ENCODE results near the gene COPG2. TPM values are rescaled to one million over a fixed set of nuclear protein-coding genes. Genes with fewer than 3 reads are reported as not detected.

Gene COPG2
- total and polyA plus RNA-seq, 2 of the 8 experiments (the other 6 are each of a cell fraction or from before 2014, with no cell fraction given): 50.3 to 53.1 TPM

DNA sequence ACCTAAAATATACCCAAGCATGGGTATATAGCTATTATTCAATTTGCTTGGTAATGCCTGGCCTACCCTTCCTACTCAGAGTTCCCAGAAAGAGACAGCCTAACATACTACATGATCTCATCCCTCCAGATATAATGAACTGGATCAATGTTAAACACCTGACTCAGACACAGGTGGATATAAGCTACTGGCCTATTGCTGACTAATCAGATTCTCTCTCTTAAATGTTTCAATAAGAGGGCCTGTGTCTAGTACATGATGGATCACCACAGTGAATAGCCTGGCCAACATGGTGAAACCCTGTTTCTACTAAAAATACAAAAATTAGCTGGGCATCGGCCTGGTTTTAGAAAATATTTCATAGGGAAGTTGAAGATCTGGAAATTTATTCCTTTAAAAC is 54.1 kb downstream of the COPG2 start:
- no peak for DNase-seq (ENCODE audit: low read depth in 1 of 2, low spot score in 2 of 2)
- no peaks in the 10 kb centered on the region for H3K79me2 ChIP-seq (ENCODE audit: control insufficient read depth in 1 of 2, insufficient read depth in 2 of 2, low read length in 2 of 2)
- 94% methylated on average over 1 of the region's 1 CpG; no CpG with 5 or more reads in 1 of the 2 experiments for WGBS, 2 experiments (ENCODE audit: extremely low coverage in 1 of 2, insufficient coverage in 1 of 2, insufficient read length in 1 of 2, insufficient replicate concordance in 2 of 2, low coverage in 1 of 2, low lambda C conversion rate in 2 of 2, missing lambda C conversion rate in 1 of 2)
- no peak for TF ChIP-seq CHD2 (IDR thresholded peaks at IDR 0.05; ENCODE audit: low read length)
- TF ChIP-seq EGR1 (IDR thresholded peaks at IDR 0.05; ENCODE audit: borderline replicate concordance, low read depth, low read length): no peak
- TF ChIP-seq MAFK (IDR thresholded peaks at IDR 0.05; ENCODE audit: low read depth, low read length): 0 out of 2 replicates have a peak, but pooled peaks have one; percentile 5
- no peak for TF ChIP-seq RFX5 (IDR thresholded peaks at IDR 0.05; ENCODE audit: borderline replicate concordance, low read depth, low read length)
- TF ChIP-seq KDM4A (IDR thresholded peaks at IDR 0.05; ENCODE audit: low read depth, low read length, severe bottlenecking): no peak
- TF ChIP-seq BACH1 (IDR thresholded peaks at IDR 0.05; ENCODE audit: low read length): no peak
- no peak for TF ChIP-seq SRF (IDR thresholded peaks at IDR 0.05; ENCODE audit: low read depth, low read length)
- TF ChIP-seq BRCA1 (IDR thresholded peaks at IDR 0.05; ENCODE audit: low read depth, low read length): no peak
- H3K23me2 ChIP-seq (ENCODE audit: low read depth, low read length): no peaks in the 10 kb centered on the region
- H4K5ac ChIP-seq (ENCODE audit: insufficient read length, low read depth, low read length): no peak overlapping the region
- no peak for FAIRE-seq
- no peak overlapping the region for H3K18ac ChIP-seq (ENCODE audit: extremely low read depth, low read length)
- no peak overlapping the region for H2BK15ac ChIP-seq (ENCODE audit: low read length)
- no peak overlapping the region for H2AFZ ChIP-seq (ENCODE audit: low read length)
- peaks cover 0 to 4% of the 10 kb centered on the region in 2 experiments; a peak in 1 of 4 replicates for H3K9me3 ChIP-seq (ENCODE audit: insufficient read depth in 2 of 2, low read depth in 1 of 2, low read length in 1 of 2)
- H3K23ac ChIP-seq (ENCODE audit: insufficient read length): no peak overlapping the region
- ChIA-PET POLR2A (ENCODE audit: partially characterized antibody) (no interaction called here), CTCF (ENCODE audit: partially characterized antibody) (interaction anchor here (0.6 kb wide), 1 partner anchor 70 kb away, joined by 3 read pairs; no protein-coding TSS in a partner anchor)
- H3K27me3 ChIP-seq (replicated peaks in 1 of 4; ENCODE audit: control insufficient read depth in 3 of 4, extremely low read depth in 1 of 4, insufficient read depth in 3 of 4, low read length in 3 of 4): no peaks in the 10 kb centered on the region
- no peak overlapping the region for H2BK20ac ChIP-seq (ENCODE audit: low read length)
- no peak overlapping the region for H4K8ac ChIP-seq (ENCODE audit: extremely low read depth, insufficient read depth, low read length)
- no peak overlapping the region for H2BK5ac ChIP-seq (ENCODE audit: low read depth, low read length)
- no peak overlapping the region for H2BK120ac ChIP-seq (replicated peaks; ENCODE audit: low read depth, low read length)
- no peak overlapping the region for H2BK12ac ChIP-seq (ENCODE audit: low read depth, low read length)
- H3K79me1 ChIP-seq (ENCODE audit: low read depth, low read length): no peaks in the 10 kb centered on the region
- H3K27ac ChIP-seq (ENCODE audit: low read depth, low read length): no peak overlapping the region
- H3K9ac ChIP-seq (replicated peaks in 1 of 4; ENCODE audit: extremely low read depth in 1 of 4, low read depth in 3 of 4, low read length in 3 of 4): no peak overlapping the region
- H3K36me3 ChIP-seq (ENCODE audit: control insufficient read depth in 2 of 4, insufficient read depth in 4 of 4, low read length in 3 of 4): peaks cover 5 to 42% (median 26%) of the 10 kb centered on the region in 4 experiments; a peak in 7 of 8 replicates
- no peak overlapping the region for H2AK5ac ChIP-seq (ENCODE audit: low read depth, low read length)
- no peak overlapping the region for H3K4me3 ChIP-seq (ENCODE audit: extremely low read depth in 1 of 4, insufficient read depth in 2 of 4, low read depth in 3 of 4, low read length in 4 of 4)
- H3K4ac ChIP-seq (replicated peaks; ENCODE audit: insufficient read length, low read depth, low read length): no peak overlapping the region
- no peaks in the 10 kb centered on the region for H4K20me1 ChIP-seq (replicated peaks in 1 of 2; ENCODE audit: control insufficient read depth in 1 of 2, insufficient read depth in 2 of 2, low read length in 2 of 2)
- H4K91ac ChIP-seq (replicated peaks; ENCODE audit: insufficient read length, low read length): no peak overlapping the region
- no peak overlapping the region for H3K56ac ChIP-seq (replicated peaks; ENCODE audit: insufficient read length, low read depth, low read length)
- no peaks in the 10 kb centered on the region for H3K4me1 ChIP-seq (replicated peaks in 1 of 4; ENCODE audit: control insufficient read depth in 3 of 4, insufficient read depth in 4 of 4, low read length in 3 of 4)
- H3K14ac ChIP-seq (ENCODE audit: insufficient read length): no peak overlapping the region
- no peak overlapping the region for H3K4me2 ChIP-seq (ENCODE audit: insufficient read depth in 1 of 2, low read depth in 2 of 2, low read length in 2 of 2)

Data from H1 (cell line).